Ascending aorta (tissue), 2 donors: ENCODE results near the gene ULBP1. TPM values are rescaled to one million over a fixed set of nuclear protein-coding genes. Genes with fewer than 3 reads are reported as not detected.
"Not testable (repeated sequence)": the region's sequence is repeated elsewhere in the genome, so short reads cannot be mapped to it uniquely, and the experiment has no call there.

Experiments
- DNase-seq, 2 donors: peaks; one replicate each; pipeline ENCODE4 v3.0.0-alpha.2; 2019; ENCODE audit warnings: low spot score in 2 of 2
- H3K27ac ChIP-seq, 2 donors: fragments of 200-600 bp; sonication (generic); one replicate each; pipeline ENCODE4 v1.5.1; 2016 to 2017; ENCODE audit warnings: mild to moderate bottlenecking in 1 of 2
- H3K27me3 ChIP-seq: fragments of 200-600 bp; sonication (generic); one replicate; pipeline ENCODE4 v1.5.1; 2017
- H3K36me3 ChIP-seq, 2 donors: fragments of 200-600 bp; sonication (generic); one replicate each; pipeline ENCODE4 v1.5.1; 2016
- H3K4me1 ChIP-seq, 2 donors: fragments of 200-600 bp; sonication (generic); one replicate each; pipeline ENCODE4 v1.5.1; 2016 to 2017; ENCODE audit warnings: mild to moderate bottlenecking in 1 of 2
- H3K4me3 ChIP-seq, 2 donors: fragments of 200-600 bp; sonication (generic); one replicate each; pipeline ENCODE4 v1.5.1; 2016 to 2017; ENCODE audit warnings: mild to moderate bottlenecking in 1 of 2
- H3K9me3 ChIP-seq, 2 donors: fragments of 200-600 bp; sonication (generic); one replicate each; pipeline ENCODE4 v1.5.1; 2016
- intact Hi-C: fragments of 100-400 bp; cut with DNase I; formaldehyde crosslinking; loops from one replicate; pipeline ENCODE4 v1.15.1; 2023
- total RNA-seq: library from RNA; depleted of rRNA; stranded (reverse); fragments of >200 nt; gene quantifications from one replicate; pipeline ENCODE4 v1.1.0, GENCODE V29; 2016
- TF ChIP-seq, protein P1 (sequence below), 3 experiments: fragments of 200-600 bp in 2 of 3; fragments of 450-650 bp in 1 of 3; sonication (generic) in 2 of 3; IDR thresholded peaks; one replicate each; pipeline ENCODE4 v1.5.1; 2016 to 2019; ENCODE audit warnings: antibody characterized with exemption in 3 of 3, mild to moderate bottlenecking in 1 of 3, moderate library complexity in 1 of 3

ULBP1 gene
- total RNA-seq, 1 donor from 2014 or later: 3.8 TPM

- no peaks in the 10 kb centered on the region for H3K9me3 ChIP-seq
- peaks cover 4 to 11% of the 10 kb centered on the region in 2 donors for H3K4me1 ChIP-seq
- no peak overlapping the region for H3K27ac ChIP-seq
- intact Hi-C loops: no loop called here
- no peaks in the 10 kb centered on the region for H3K27me3 ChIP-seq
- TF ChIP-seq, protein P1, sequence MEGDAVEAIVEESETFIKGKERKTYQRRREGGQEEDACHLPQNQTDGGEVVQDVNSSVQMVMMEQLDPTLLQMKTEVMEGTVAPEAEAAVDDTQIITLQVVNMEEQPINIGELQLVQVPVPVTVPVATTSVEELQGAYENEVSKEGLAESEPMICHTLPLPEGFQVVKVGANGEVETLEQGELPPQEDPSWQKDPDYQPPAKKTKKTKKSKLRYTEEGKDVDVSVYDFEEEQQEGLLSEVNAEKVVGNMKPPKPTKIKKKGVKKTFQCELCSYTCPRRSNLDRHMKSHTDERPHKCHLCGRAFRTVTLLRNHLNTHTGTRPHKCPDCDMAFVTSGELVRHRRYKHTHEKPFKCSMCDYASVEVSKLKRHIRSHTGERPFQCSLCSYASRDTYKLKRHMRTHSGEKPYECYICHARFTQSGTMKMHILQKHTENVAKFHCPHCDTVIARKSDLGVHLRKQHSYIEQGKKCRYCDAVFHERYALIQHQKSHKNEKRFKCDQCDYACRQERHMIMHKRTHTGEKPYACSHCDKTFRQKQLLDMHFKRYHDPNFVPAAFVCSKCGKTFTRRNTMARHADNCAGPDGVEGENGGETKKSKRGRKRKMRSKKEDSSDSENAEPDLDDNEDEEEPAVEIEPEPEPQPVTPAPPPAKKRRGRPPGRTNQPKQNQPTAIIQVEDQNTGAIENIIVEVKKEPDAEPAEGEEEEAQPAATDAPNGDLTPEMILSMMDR (IDR thresholded peaks at IDR 0.05): no peak
- H3K36me3 ChIP-seq: no peaks in the 10 kb centered on the region
- DNase-seq: no peak
- H3K4me3 ChIP-seq: no peak overlapping the region
Measured at GRCh38 chr6:150001295-150002008, 37.7 kb downstream of the ULBP1 start.

DNA sequence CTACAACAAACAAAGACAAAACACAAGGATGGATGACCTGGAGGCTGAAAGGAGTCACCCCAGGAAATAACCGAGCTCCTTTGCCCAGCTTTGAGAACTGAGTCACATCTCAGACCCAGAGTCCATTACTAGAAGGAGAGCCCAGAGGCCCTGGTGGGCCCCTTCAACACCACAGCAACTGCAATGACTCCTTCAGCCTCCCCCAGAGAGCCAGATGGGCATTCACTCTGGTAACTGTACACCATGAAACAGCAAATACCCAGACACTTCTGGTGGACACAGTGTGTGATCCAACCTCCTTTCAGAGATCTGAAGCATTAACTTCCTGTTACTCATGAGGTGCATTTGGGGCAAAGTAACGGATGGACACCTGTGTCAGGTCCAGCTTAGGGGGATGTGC, 39.0 kb downstream of the ULBP1 start:
- no peak overlapping the region for H3K27ac ChIP-seq
- intact Hi-C loops: no loop called here
- H3K36me3 ChIP-seq: no peaks in the 10 kb centered on the region
- TF ChIP-seq, protein P1 (IDR thresholded peaks at IDR 0.05): no peak
- H3K4me1 ChIP-seq: peaks cover 4 to 11% of the 10 kb centered on the region in 2 donors
- no peak overlapping the region for H3K4me3 ChIP-seq
- no peaks in the 10 kb centered on the region for H3K9me3 ChIP-seq
- no peak for DNase-seq
- H3K27me3 ChIP-seq: peaks cover 2% of the 10 kb centered on the region

DNA sequence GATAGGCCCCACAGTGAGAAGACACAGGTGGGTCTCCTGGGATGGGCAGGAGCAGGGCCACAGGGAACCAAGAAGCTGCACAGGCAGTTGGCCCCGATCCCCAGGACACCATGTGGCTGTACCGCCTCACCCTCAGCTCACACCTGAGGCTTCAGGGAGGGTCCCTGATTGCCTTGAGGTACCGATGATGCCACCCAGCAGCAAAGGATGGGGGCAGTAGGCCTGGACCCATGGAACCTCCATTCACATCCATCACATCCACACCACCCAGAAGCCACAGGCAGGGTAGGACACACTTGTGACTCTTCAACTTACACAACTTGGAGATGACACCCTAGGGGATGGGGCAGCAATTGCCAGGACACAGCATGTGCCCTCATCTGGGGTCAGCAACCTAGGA, 39.9 kb downstream of the ULBP1 start:
- H3K4me3 ChIP-seq, H3K9me3 ChIP-seq, H3K27ac ChIP-seq, intact Hi-C loops, H3K36me3 ChIP-seq: not testable (repeated sequence)
- peak in 1 of 2 donors; percentile 50 for DNase-seq
- H3K27me3 ChIP-seq: peaks cover 11% of the 10 kb centered on the region
- peaks cover 4 to 11% of the 10 kb centered on the region in 2 donors for H3K4me1 ChIP-seq

DNA sequence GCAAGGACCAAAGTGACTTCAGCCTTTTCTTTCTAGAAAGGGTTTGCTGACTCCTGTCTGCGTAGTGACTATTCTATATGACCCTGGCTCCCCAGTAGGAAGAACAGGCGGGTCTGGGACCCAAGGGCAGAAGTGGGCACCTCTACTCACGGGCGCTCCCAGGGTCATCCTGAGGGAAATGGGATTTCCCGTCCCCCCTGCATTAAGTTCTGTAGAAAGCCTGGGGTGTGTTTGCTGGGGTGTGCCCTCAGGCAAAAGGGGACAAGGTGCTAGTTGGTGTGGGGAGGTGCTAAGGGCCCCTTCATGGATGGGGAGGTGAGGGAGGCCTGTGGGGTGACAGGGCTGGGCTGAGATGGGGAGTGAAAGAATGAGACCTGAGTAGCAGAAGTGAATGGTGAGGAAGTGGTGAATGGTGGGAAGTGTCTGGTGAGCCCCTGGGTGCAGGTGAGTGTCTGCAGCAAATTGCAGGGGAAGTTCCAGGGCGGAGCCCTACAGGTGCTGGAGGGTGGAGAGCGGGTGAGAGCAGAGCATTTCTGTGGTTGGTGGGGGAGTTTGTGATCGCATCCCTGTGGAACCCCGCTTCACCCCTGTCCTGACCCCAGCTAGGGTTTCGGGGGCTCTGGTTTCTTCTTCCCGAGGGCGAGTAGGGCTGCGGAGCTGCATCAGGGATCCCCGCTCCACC, 40.5 kb downstream of the ULBP1 start:
- H3K27ac ChIP-seq: no peak overlapping the region
- no peaks in the 10 kb centered on the region for H3K36me3 ChIP-seq
- peaks cover 4 to 11% of the 10 kb centered on the region in 2 donors for H3K4me1 ChIP-seq
- TF ChIP-seq, protein P1 (IDR thresholded peaks at IDR 0.05): no peak
- DNase-seq: peak in 1 of 2 donors; percentile 61
- H3K4me3 ChIP-seq: peak overlapping the region; percentile 45 to 78
- intact Hi-C loops: no loop called here
- H3K27me3 ChIP-seq: peaks cover 11% of the 10 kb centered on the region
- H3K9me3 ChIP-seq: no peaks in the 10 kb centered on the region

DNA sequence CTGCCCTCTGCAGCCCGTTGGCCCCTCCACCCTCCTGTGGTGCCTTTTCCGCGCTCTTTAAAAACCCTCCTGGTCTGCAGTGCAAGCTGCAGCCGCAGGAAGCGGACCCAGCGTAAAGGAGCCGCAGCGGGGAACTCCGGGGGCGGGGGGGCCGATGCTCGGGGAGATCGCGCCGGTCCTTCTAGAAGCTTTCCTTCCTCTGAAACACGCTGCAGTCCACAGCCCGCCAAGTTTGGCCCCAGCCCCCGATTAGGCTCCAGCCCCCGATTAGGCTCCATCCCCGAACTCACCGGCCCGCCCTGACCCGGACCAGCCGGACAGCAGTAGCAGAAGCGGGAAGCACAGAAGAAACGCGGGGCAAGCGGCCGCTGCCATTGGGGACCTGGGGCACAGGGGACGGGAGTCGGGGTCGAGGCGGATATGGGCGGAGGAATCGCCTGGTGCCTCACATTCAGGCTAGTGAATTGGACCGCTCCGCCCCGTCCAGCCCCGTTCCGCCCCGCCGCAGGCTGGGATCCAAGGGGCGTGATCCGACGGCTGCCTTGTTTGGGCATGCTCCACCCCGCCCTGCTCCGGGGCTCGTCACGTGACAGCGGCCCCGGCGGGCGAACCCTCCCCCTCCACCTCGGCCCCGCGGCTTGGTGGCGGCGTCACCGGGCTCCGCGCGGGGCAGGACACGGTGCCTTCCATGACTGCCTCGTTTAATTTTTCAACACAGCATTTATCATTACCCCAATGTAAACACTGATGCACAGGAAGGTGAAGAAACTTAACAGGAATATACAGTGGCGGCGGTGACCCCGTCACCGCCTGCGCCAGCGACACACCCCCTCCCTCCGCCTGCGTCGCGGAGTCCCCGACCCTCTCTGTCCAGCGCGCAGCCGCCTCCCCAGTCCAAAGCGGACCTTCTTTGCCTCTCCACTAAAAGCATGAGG, 41.3 kb downstream of the ULBP1 start:
- Histone ChIP-seq H3K27ac (no peak overlapping the region), H3K36me3 (no peaks in the 10 kb centered on the region), H3K27me3 (peaks cover 11% of the 10 kb centered on the region), H3K4me1 (peaks cover 4 to 11% of the 10 kb centered on the region in 2 donors), H3K4me3 (peak overlapping the region; percentile 45 to 78), H3K9me3 (no peaks in the 10 kb centered on the region)
- TF ChIP-seq, protein P1 (IDR thresholded peaks at IDR 0.05): no peak
- DNase-seq: peak; percentile 77 to 95
- intact Hi-C loops: loop anchor here (5.0 kb wide), 1 partner anchor 62 kb away; the partner anchor contains the start of gene ULBP3
